Activated B cell treated with CpG ODN at 0.5 μM for 24 hours (primary cell): ENCODE measurements around the gene P4HB. TPM values are rescaled to one million over a fixed set of nuclear protein-coding genes. Genes with fewer than 3 reads are reported as not detected.

Experiments
- ATAC-seq: fragments of 200-7000 bp; cut with Tn5 transposase; one replicate; pipeline ENCODE4 v1.10.0; 2021; ENCODE audit warnings: low read depth, mild to moderate bottlenecking, moderate library complexity
- CTCF ChIA-PET: fragments of 350-600 bp; sonication (Branson Sonifier 250); formaldehyde crosslinking; loops from one replicate; lab custom pipeline; 2021; ENCODE audit warnings: antibody characterized with exemption; lab: Charles Lee
- POLR2A ChIA-PET: fragments of 350-600 bp; sonication (Branson Sonifier 250); formaldehyde crosslinking; loops from one replicate; lab custom pipeline; 2021; ENCODE audit warnings: antibody characterized with exemption; lab: Charles Lee
- DNase-seq: peaks from one replicate; pipeline ENCODE4 v3.0.0; 2022
- H3K27ac Mint-ChIP-seq: one replicate; pipeline ENCODE4 v1.8.0; 2020; ENCODE audit warnings: mixed read lengths
- H3K27me3 Mint-ChIP-seq: one replicate; pipeline ENCODE4 v1.8.0; 2021; ENCODE audit warnings: mixed read lengths
- H3K36me3 Mint-ChIP-seq: one replicate; pipeline ENCODE4 v1.8.0; 2021; ENCODE audit warnings: low read depth, mixed read lengths
- H3K4me1 Mint-ChIP-seq: one replicate; pipeline ENCODE4 v1.8.0; 2021; ENCODE audit warnings: mixed read lengths
- H3K4me3 Mint-ChIP-seq: one replicate; pipeline ENCODE4 v1.8.0; 2020; ENCODE audit warnings: mild to moderate bottlenecking, mixed read lengths
- H3K9me3 Mint-ChIP-seq: one replicate; pipeline ENCODE4 v1.8.0; 2020; ENCODE audit warnings: mixed read lengths
- intact Hi-C: fragments of 100-400 bp; cut with micrococcal nuclease; formaldehyde crosslinking; loops from one replicate; pipeline ENCODE4 v1.15.1; 2024
- total RNA-seq: library from RNA; stranded (reverse); gene quantifications from 2 replicates; pipeline ENCODE4 v1.2.3, GENCODE V29; 2022
- TF ChIP-seq, protein P1 (sequence below): fragments of 200-600 bp; IDR thresholded peaks from one replicate; pipeline ENCODE4 v1.8.0; 2022; ENCODE audit warnings: antibody characterized with exemption, mild to moderate bottlenecking

Gene P4HB
- total RNA-seq, 1 donor from 2014 or later, result 225 TPM

DNA sequence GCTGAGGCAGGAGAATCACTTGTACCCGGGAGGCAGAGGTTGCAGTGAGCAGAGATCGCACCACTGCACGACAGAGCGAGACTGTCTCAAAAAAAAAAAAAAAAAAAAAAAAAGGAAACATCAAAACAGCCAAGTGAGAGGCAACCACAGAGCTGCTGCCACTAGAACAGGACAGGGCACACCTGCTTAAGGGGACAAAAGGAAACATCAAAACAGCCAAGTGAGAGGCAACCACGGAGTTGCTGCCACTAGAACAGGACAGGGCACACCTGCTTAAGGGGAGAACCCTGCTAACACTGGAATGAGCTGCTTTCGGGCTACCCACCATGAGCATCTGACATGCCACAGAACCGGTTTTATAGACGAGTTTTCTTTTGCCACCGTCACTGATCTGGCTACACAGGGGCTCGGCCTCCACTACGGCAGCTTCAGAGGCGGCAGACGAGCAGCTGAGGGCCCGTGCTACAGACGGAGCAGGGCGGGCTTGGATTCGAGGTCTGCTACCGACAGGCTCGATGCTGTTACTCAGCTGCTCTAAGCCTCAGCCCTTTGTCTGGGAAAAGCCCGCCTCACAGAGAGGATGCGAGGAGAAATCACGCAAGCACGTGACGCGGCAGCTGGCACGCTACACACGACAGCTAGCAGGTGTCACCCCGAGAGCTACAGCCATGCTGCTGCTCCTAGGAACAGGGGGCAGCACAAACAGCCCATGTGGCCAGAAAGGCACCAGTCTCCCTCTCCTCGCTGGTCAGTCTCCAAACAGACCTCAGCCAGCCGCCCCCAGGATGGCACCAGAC lies 2.0 kb downstream of the P4HB start:
- H3K27ac Mint-ChIP-seq, result no peak overlapping the region
- ATAC-seq (no peak), DNase-seq (no peak)
- no peaks in the 10 kb centered on the region for H3K27me3 Mint-ChIP-seq
- H3K36me3 Mint-ChIP-seq, result peaks cover 53% of the 10 kb centered on the region
- H3K4me3 Mint-ChIP-seq, result no peak overlapping the region
- H3K9me3 Mint-ChIP-seq, result no peaks in the 10 kb centered on the region
- TF ChIP-seq, protein P1, sequence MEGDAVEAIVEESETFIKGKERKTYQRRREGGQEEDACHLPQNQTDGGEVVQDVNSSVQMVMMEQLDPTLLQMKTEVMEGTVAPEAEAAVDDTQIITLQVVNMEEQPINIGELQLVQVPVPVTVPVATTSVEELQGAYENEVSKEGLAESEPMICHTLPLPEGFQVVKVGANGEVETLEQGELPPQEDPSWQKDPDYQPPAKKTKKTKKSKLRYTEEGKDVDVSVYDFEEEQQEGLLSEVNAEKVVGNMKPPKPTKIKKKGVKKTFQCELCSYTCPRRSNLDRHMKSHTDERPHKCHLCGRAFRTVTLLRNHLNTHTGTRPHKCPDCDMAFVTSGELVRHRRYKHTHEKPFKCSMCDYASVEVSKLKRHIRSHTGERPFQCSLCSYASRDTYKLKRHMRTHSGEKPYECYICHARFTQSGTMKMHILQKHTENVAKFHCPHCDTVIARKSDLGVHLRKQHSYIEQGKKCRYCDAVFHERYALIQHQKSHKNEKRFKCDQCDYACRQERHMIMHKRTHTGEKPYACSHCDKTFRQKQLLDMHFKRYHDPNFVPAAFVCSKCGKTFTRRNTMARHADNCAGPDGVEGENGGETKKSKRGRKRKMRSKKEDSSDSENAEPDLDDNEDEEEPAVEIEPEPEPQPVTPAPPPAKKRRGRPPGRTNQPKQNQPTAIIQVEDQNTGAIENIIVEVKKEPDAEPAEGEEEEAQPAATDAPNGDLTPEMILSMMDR, result no peak
- ChIA-PET POLR2A (interaction anchor here (0.6 to 3.9 kb wide), 4 partner anchors 10 to 306 kb away, joined by 3 to 77 read pairs (median 5); partner anchors contain the start of genes ARHGDIA and MCRIP1), CTCF (no interaction called here)
- intact Hi-C loops, result no loop called here
- peaks cover 30% of the 10 kb centered on the region for H3K4me1 Mint-ChIP-seq

DNA sequence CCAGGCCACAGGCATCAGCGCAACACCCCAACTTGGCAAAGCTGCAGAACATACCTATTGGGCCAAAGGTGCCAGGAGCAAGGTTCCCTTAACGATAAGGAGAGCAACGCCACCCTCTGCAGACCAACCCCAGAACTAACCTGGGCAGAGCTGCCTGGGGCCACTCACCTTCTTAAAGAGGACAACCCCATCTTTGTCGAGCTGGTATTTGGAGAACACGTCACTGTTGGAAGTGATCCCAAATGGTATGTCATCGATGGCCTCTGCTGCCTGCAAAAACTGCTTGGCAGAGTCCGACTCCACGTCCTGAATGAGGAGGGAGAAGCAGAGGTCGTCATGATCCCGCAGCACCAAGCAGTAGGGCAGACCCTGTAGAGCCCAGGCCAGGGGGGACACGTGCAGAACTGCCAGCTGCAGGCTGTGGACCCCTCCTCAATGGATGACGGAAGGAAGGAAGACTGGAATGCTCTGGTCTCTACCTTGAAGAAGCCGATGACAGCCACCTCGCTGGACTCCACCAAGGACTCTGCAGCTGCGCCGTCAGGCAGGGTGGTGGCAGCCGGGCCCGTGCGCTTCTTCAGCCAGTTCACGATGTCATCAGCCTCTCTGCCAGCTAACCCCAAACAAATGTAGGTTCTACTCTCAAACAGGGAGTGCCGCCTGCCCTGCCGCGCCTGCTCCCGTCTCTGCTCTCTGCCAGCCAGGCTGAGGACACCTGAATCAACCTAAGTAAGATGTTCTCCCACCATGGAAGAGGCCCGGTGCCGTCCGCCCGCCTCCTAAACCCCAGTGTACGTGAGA lies 5.2 kb downstream of the P4HB start:
- DNase-seq, result no peak
- Mint-ChIP-seq H3K27me3 (no peaks in the 10 kb centered on the region), H3K9me3 (no peaks in the 10 kb centered on the region), H3K36me3 (peaks cover 65% of the 10 kb centered on the region), H3K4me3 (no peak overlapping the region), H3K4me1 (peaks cover 14% of the 10 kb centered on the region), H3K27ac (no peak overlapping the region)
- intact Hi-C loops, result no loop called here
- ChIA-PET POLR2A (interaction anchor here (0.6 to 1.4 kb wide), 2 partner anchors 22 to 33 kb away, joined by 3 to 6 read pairs; partner anchors contain the start of gene MCRIP1), CTCF (interaction anchor here (0.9 to 1.7 kb wide), 2 partner anchors 120 to 180 kb away, joined by 3 to 6 read pairs; no protein-coding TSS in a partner anchor)
- TF ChIP-seq, protein P1, result no peak
- no peak for ATAC-seq

DNA sequence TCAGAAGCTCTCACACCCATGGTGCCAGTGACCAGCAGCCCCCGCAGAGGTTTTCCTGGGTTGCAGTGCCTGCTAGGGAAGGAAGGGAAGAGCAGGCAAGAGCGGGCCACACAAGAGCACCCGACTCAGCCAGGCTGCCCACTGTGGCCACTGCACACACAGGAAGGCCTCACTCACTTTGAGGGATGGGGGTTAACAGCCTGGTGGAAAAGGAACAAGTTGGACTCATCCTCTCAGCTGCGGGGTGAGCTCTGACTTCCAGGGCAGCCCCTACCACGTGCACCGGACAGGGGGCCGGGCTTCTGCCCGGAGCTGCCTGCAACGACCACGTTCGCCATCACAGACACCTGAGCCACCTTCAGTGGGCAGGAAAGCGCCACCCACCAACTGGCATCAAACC lies 8.1 kb downstream of the P4HB start:
- H3K9me3 Mint-ChIP-seq, result no peaks in the 10 kb centered on the region
- ChIA-PET CTCF (no interaction called here), POLR2A (interaction anchor here (1.8 kb wide), 1 partner anchor 19 kb away, joined by 9 read pairs; the partner anchor contains the start of gene MCRIP1)
- H3K36me3 Mint-ChIP-seq, result peaks cover 54% of the 10 kb centered on the region
- DNase-seq (no peak), ATAC-seq (no peak)
- H3K4me1 Mint-ChIP-seq, result no peaks in the 10 kb centered on the region
- TF ChIP-seq, protein P1, result no peak
- no peak overlapping the region for H3K27ac Mint-ChIP-seq
- no peaks in the 10 kb centered on the region for H3K27me3 Mint-ChIP-seq
- intact Hi-C loops, result no loop called here
- no peak overlapping the region for H3K4me3 Mint-ChIP-seq

DNA sequence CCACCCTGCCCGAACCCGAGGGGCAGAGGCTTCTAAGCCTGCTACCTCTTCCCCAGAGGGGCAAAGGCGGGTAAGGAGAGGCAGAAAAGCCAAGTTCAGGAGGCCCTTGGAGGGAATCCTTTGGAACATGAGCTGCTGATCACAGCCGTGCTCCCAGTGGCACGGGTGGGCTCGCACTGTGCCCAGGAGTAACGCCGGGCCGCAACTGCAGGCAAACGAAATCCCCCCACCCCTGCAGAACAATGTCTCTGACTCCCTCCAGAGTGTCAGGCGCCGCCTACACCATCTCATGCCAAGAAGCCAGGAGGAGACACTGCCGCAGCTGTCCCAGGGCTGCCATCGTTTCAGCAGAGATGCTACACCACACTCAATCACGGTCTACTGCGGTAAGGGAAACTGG lies 8.9 kb downstream of the P4HB start:
- POLR2A ChIA-PET, result interaction anchor here (1.8 kb wide), 1 partner anchor 18 kb away, joined by 9 read pairs; the partner anchor contains the start of gene MCRIP1
- CTCF ChIA-PET, result no interaction called here
- Mint-ChIP-seq H3K27ac (no peak overlapping the region), H3K36me3 (peaks cover 62% of the 10 kb centered on the region), H3K27me3 (no peaks in the 10 kb centered on the region), H3K4me1 (no peaks in the 10 kb centered on the region), H3K9me3 (no peaks in the 10 kb centered on the region), H3K4me3 (no peak overlapping the region)
- DNase-seq (no peak), ATAC-seq (no peak)
- TF ChIP-seq, protein P1, result no peak
- intact Hi-C loops, result no loop called here

DNA sequence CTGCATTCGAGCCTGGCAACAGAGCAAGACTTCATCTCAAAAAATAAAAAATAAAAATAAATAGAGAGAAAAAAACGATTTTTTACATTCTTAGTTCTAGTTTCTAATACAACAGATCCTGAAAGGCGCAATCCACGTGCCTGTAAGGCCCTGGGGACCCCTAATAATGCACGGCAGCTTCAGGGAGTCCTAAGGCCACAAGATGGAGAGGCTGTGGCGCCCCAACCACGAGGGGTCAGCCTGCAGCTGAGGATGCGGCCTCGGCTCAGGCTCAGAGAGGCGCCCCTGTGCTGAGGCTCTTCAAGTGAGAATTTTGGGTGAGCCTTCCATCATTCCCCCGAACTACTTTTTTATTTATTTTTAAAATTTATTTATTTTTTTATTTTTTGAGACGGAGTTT lies 10.9 kb downstream of the P4HB start:
- TF ChIP-seq, protein P1, result no peak
- Mint-ChIP-seq H3K36me3 (peaks cover 59% of the 10 kb centered on the region), H3K4me3 (no peak overlapping the region), H3K27me3 (no peaks in the 10 kb centered on the region), H3K9me3 (no peaks in the 10 kb centered on the region), H3K27ac (no peak overlapping the region), H3K4me1 (no peaks in the 10 kb centered on the region)
- intact Hi-C loops, result no loop called here
- ChIA-PET CTCF (no interaction called here), POLR2A (no interaction called here)
- no peak for DNase-seq
- ATAC-seq, result no peak
